Inferior parietal cortex (tissue), 1 donor: ENCODE results near the gene VPS37B.
"Not testable (repeated sequence)": the region's sequence is repeated elsewhere in the genome, so short reads cannot be mapped to it uniquely, and the experiment has no call there.

Experiments used
- DNase-seq: peaks from one replicate; pipeline ENCODE4 v3.0.0-alpha.2; 2016; ENCODE audit errors: extremely low spot score

The VPS37B gene

DNA sequence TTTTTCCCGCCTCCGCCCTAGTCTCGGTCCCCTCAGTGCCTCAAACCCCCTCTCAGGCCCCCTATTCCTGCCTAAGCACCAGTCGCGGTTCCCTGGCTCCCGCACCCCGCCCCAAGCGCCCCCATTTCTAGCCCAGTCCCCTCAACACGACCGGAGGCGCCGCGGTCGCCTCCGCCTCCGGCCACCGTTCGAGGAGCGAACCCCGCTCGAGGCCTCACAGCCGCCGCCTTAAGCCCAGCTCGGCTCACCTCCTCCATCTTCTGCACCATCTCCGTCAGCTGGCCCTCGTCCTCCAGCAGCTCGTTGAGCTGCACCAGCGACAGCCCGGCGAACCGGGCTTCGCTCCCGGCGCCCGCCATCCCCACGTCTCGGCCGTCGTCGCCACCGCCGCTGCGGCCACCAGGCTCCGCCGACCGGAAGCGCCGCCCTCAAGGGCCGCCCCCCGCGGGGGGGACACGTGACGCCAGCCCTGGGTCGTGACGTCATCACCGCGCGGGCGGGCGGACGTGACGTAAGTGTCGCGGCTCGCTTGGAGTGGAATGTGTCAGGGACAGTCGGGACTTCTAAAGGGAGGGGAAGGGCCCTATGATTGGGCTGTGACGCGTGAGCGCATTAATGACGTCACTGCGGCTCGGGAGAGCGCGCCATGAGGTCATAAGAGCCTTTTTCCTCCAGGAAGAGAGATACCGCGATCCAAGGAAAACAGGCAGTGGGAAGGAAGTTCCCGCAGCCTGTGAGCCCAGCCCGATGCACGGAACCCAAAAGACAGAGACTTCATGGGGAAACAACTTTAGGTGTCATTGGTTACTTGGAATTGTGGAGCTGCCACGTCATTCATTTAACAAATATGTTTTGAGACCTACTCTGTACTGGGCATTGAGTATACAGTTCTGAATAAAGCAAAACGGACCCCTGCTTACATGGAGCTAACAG, at the start of gene VPS37B:
Gene VPS37B, minus strand, starts transcription at position 421 of the 933 bp plus-strand sequence. Its CDS starts 62 bp downstream, at position 359.
- DNase-seq = no peak

DNA sequence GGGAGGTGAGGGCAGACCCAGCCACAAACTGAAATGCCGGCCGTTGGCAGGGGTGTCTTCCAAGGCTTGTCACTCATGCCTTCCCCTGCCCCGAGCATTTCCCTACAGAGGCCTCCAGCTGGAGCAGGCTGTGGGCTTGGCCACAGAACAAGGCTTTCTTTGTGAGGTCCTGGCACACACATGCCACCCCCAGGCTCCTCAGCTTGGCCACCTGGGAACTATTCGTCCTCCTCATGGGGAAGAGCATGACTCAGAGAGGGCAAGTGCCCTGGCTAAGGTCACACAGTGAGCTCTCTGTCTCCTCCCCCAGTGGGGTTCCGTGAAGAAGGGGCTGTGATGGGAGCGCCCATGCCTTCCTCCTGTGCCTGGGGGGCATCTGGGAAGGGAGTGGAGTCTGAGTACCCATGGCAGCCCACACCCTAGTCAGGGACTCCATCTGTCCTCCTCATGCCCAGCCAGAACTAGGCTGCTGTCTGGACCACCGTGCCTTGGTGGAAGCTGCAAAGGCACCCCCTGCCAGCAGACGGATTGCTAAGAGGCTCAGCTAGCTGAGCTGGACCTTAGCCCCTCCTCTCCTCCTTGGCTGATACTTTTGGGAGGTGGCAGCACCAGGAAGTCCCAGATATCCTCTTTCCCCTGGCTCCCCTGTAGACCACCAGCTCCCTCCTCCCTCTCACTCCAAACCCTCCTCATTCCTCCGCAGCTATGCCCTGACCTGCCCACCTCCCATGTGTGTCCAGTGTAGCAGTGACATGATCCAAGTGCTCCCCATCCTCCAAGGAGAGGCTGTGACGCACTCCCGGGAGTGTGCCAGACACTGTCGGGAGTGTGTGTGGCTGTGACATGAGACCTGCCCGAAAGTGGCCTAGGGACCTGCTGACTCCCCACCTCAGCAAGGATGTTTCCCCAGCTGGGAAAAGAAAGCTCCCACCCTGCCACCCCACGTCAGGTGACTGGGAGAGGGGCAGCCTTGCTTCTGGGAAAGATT, 49.0 kb upstream of the VPS37B start:
- peak; percentile 72 for DNase-seq

DNA sequence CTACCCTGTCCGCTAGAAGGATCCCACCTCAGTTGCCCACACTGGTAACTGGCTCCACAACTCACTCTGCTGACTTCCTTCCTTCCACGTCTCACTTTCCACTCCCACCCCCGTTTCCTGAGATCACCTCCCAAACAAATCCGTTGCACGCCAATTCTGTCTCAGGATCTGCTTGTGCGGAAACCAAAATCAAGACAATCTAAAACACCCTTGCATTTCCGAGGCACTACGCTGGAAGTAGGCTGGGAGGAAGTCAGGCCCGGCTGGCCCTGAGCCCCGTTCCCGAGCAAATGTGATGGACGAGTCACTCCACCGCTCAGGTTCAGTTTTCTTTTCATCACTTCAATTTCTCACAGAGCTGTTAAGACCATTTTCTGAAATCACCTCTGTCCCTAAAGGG, 47.3 kb upstream of the VPS37B start:
- no peak for DNase-seq

DNA sequence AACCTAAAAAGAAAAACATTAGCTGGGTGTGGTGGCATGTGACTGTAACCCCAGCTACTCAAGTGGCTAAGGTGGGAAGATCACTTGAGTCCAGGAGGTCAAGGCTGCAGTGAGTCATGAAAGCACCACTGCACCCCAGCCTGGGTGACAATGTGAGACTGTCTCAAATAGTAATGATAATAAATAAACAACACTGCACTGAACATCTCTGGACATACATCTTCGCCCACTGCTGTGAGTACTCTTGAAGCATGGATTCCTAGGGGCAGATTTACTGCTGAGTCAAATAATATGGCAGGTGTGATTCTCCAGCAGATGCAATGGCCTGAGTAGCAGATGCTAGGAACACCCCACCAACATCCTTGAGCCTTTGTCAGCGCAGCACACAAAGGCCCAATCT, 46.7 kb upstream of the VPS37B start:
- DNase-seq = no peak

DNA sequence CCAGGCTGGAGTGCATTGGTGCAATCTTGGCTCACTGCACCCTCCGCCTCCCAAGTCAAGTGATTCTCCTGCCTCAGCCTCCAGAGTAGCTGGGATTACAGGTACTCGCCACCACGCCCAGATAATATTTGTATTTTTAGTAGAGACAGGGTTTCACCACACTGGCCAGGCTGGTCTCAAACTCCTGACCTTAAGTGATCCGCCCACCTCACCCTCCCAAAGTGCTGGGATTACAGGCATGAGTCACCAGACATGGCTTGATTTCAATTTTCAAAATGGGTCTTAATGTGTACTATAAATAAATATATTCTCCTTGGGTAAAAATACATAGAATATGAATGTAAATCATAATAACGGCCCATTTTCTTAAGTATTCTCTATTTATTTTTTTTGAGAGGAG, 45.4 kb upstream of the VPS37B start:
- not testable (repeated sequence) for DNase-seq

GRCh38 chr12:122939125-122939524, 43.2 kb upstream of the VPS37B start:
- DNase-seq = no peak

- no peak for DNase-seq
These were observed 41.7 kb upstream of the VPS37B start for GRCh38 chr12:122937622-122938091.

DNA sequence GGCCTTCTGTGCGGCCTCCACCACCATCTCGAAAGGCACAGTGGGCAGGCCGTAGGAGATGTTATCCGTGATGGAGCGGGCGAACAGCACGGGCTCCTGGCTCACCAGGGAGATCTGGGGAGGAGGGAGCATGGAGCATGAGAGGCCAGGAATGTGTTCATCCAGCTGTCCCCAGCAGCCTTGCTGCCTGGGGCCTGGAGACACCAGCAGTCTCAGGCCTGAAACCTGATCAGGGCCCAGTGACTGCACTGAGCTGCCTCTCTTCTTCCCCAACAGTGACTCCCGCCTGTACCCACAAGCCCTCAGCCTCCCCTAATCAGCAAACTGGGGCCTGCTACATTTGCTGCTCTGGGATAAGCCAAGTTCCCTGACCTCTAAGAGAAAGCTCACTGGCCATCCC, 39.4 kb upstream of the VPS37B start:
- no peak for DNase-seq

GRCh38 chr12:122934722-122935121, 38.8 kb upstream of the VPS37B start:
- no peak for DNase-seq

DNA sequence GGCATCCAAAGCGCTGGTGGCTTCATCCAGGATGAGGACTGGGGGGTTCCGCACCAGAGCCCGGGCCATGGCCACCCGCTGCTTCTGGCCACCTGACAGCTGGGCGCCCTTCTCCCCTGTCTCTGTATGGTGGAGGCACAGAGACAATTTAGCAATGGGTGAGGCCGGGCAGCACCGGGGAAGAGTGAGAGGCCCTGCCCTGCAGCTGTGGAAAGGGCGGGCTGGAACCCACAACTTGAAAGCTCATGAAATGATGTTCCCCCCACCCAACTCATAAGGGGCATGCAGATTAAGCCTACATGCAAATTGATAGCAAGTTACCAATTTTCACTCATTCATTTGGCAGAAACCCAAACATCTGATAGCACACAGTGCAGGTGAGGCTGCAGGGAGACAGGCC, 36.3 kb upstream of the VPS37B start:
- DNase-seq = no peak

- no peak for DNase-seq
These were observed 33.9 kb upstream of the VPS37B start for GRCh38 chr12:122929812-122930211.

DNA sequence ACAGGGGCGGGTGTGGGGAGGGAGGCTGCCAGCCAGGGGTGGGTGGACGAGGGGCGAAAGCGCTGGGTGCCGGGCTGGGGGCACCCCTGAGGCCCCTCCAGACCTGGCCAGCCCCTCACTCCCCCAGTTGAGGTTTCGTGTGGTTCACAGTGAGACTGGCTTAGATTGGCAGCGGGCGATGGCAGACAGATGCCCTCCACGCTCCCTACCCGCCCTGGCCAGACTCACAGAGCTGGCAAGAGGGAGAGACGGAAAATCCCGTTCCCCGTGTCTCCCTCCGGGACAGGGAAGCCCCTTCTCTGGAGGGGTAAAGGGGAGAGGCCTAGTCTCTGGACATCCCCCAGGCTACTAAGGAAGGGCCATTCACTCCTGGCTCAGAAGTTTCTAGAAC, 33.2 kb upstream of the VPS37B start:
- DNase-seq = no peak

DNA sequence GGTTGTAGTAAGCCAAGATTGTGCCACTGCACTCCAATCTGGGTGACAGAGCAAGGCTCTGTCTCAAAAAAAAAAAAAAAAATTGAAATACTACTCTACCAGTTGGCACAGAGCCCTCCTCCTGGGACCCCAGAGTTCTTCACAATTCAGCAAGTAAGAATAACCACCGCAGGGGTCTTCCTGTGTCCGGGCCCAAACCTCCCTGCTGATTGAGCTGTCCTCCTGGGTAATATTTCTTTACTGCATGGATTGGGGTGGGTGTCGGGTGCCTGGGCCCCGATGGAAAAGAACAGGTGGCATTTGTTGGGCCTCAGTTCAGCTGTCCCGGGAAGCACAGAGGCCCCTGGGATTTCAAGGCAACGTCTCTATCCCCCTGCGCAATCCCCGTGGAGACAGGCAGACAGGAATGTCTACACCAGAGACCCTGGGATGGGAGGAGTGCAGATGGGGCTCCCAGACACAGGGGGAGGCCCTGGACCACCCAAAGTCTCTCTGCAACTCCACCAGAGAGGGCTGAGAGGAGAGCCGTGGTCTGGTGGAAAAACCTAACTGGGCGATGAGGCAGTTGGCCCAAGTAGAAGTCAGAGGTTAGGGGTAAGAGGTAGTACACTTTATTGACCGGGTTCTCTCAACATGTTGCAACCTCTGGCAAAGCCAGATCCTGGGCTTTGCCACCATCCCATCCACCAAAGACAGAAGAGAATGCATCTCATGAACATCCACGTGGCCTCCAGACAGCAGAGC, 32.7 kb upstream of the VPS37B start:
- DNase-seq = no peak

DNA sequence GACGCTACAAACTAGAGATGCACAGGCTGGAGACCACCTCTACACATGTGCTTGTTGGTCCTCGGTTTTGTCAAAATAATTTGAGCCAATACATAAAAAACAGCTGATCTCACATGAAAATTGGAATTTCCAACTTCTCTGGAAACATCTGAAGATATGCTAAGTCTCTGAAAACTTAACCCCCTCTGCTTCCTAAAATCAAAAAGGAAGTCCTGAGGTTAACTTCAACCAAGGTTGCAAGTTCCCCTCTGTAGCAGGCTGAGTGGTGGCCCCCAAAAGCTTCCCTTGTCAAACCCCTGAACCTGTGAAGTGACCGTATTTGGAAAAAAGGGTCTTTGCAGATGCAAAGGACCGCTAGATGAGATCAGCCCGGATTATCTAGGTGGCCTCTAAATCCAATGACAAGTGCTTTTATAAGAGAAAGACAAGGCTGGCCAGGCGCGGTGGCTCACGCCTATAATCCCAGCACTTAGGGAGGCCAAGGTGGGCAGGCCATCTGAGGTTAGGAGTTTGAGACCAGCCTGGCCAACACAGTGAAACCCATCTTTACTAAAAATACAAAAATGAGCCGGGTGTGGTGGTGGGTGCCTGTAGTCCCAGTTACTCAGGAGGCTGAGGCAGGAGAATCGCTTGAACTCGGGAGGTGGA, 32.0 kb upstream of the VPS37B start:
- DNase-seq = no peak

- no peak for DNase-seq
These were observed 26.0 kb upstream of the VPS37B start for GRCh38 chr12:122921917-122922316.

DNA sequence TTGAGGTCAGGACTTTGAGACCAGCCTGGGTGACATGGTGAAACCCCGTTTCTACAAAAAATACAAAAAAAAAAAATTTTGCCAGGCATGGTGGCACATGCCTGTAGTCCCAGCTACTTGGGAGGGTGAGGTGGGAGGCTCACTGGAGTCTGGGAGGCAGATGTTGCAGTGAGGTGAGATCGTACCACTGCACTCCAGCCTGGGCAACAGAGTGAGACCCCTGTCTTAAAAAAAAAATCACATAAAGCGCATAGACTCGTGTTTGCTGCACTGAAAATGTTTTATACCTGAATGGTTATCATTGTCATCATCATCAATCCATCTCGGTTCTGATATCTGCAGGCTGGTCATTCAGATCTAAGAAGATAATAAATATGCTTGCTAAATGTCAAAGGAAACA, 24.8 kb upstream of the VPS37B start:
- DNase-seq = no peak

- DNase-seq = no peak
These were observed 22.9 kb upstream of the VPS37B start for GRCh38 chr12:122918827-122919226.

DNA sequence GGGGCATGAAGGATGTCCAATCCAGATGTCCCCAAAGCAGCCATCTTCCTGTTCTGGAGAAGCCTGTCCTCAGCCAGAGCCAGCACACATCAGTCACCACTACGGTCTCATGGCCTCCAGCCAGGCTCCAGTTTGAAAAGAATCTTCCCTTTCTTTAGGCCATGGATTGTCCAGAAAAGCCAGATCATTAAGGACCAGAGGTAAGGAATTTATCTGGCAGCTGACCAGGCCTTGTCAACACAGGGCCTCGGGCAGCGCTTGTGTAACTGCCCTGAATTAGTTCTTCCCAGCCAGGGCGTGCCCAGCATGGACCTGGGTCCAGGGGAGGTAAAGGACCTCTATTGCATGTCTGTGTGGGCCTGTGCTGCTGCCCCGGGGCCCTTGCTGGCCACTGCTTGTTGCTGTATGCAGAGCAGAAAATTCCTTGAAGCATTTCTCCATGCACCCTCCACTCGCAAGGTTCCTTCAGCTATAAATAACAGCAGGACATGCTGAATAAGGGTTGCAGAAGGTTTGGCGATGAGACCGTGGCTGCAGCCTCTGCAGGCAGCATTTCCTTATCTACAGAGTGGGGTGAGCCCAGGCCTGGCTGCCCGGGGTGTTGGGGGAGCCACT, 21.7 kb upstream of the VPS37B start:
- DNase-seq = no peak

DNA sequence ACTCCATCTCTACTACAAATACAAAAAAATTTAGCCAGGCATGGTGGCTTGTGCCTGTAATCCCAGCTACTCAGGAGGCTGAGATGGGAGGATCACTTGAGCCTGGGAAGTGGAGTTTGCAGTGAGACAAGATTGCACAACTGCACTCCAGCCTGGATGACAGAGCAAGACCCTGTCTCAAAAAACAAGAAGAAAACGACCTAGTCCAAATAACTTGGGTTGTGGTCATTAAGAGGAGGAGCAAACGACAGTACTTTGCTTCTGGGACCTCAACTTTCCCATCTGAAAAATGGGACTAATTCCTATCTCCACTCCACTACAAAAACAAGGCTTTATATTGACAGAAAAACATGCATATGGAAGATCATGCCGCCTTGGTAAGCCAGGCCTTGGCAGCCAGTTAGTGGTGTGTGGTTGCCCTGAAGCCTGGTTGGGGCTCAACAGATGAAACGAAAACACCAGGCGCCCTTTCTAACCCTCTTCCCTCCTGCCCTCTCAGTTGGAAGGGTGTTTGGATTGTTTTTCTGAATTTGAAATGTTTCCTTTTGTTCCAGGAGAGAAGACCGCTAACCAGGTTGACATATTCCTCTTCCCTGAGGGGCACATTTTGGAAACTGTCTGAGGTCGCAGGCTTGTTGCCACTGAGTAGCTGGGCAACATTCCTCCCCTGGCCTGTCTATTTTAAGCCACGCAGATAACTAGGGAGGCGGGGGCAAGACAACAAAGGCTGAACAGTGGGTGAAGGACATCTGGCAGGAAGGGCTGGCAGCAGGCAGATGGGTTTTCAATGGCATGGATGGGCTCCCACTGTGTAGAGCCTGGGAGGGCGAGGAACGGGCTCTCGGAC, 13.7 kb upstream of the VPS37B start:
- DNase-seq = peak; percentile 61

DNA sequence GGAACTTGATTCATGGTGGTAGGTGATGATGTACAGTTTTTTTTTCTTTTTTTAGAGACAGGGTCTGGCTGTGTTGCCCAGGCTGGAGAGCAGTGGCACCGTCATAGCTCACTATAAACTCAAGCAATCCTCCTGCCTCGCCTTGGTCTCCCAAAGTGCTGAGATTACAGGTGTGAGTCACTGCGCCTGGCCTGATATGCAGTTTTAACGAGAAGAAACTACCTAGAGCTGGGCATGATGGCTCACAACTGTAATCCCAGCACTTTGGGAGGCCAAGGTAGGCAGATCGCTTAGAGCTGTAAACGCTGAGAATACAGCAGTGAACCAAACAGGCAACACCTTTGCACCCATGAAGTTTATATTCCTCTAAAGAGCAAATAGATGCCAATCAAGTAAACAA, 13.0 kb upstream of the VPS37B start:
- no peak for DNase-seq
